GM10248 (cell line): ENCODE results near the gene BBS2.

Source experiments
- CTCF ChIA-PET: fragments of 300-600 bp; sonication (Branson Sonifier 250); formaldehyde crosslinking; extraction: SDS; loops from one replicate; lab custom pipeline; 2021; ENCODE audit warnings: antibody characterized with exemption; lab: Yijun Ruan, JAX
- POLR2A ChIA-PET: fragments of 350-650 bp; sonication (Branson Sonifier 250); formaldehyde crosslinking; extraction: SDS; loops from one replicate; lab custom pipeline; 2020; ENCODE audit warnings: antibody characterized with exemption; lab: Yijun Ruan, JAX
- DNase-seq: peaks from one replicate; pipeline ENCODE4 v3.0.0; 2012; ENCODE audit errors: extremely low spot score
- CTCF ChIP-seq: IDR thresholded peaks from 2 replicates; pipeline ENCODE4 v1.5.1; 2012; ENCODE audit warnings: mild to moderate bottlenecking, low read depth; ENCODE audit errors: extremely low read depth, missing control alignments, control extremely low read depth

The BBS2 gene

GRCh38 chr16:56519459-56520250 lies at the start of gene BBS2:
BBS2 (minus strand) TSS chr16:56520024; CDS start chr16:56519862, 162 bp downstream.
- no peak for TF ChIP-seq CTCF
- CTCF ChIA-PET = no interaction called here
- peak; percentile 94 for DNase-seq
- POLR2A ChIA-PET = interaction anchor here (0.7 kb wide), 1 partner anchor 68 kb away, joined by 3 read pairs; the partner anchor contains the start of gene OGFOD1

- ChIA-PET POLR2A (no interaction called here), CTCF (interaction anchor here (0.8 to 1.5 kb wide), 4 partner anchors 12 to 304 kb away, joined by 3 to 8 read pairs (median 3); no protein-coding TSS in a partner anchor)
- TF ChIP-seq CTCF = no peak
- DNase-seq = no peak
These were observed 45.1 kb upstream of the BBS2 start, which contains the start of gene MT4 for GRCh38 chr16:56564793-56565477. MT4 (plus strand) TSS chr16:56565073; CDS start chr16:56565129, 56 bp downstream.

- POLR2A ChIA-PET = no interaction called here
- DNase-seq = no peak
- no peak for TF ChIP-seq CTCF
- CTCF ChIA-PET = interaction anchor here (1.0 to 1.3 kb wide), 3 partner anchors 16 to 31 kb away, joined by 3 read pairs; no protein-coding TSS in a partner anchor
These were observed 41.3 kb upstream of the BBS2 start for GRCh38 chr16:56561126-56561525.

- no peak for DNase-seq
- POLR2A ChIA-PET = no interaction called here
- CTCF ChIA-PET = interaction anchor here (1.3 kb wide), 1 partner anchor 32 kb away, joined by 3 read pairs; no protein-coding TSS in a partner anchor
- TF ChIP-seq CTCF = no peak
These were observed 40.6 kb upstream of the BBS2 start for GRCh38 chr16:56560447-56560846.

GRCh38 chr16:56559109-56559508 lies 39.3 kb upstream of the BBS2 start:
- TF ChIP-seq CTCF = no peak
- POLR2A ChIA-PET = no interaction called here
- CTCF ChIA-PET = no interaction called here
- DNase-seq = no peak

GRCh38 chr16:56558024-56558747 lies 38.4 kb upstream of the BBS2 start:
- DNase-seq = no peak

More at GRCh38 chr16:56558024-56558747, 38.4 kb upstream of the BBS2 start:
- ChIA-PET POLR2A (no interaction called here), CTCF (interaction anchor here (1.2 kb wide), 1 partner anchor 16 kb away, joined by 3 read pairs; no protein-coding TSS in a partner anchor)
- no peak for TF ChIP-seq CTCF
